ENCODE data around the gene ARL5A.

The ARL5A gene

GRCh38 chr2:151840216-151841046 is 12.2 kb upstream of the ARL5A start:
- no peak for DNase-seq

DNA sequence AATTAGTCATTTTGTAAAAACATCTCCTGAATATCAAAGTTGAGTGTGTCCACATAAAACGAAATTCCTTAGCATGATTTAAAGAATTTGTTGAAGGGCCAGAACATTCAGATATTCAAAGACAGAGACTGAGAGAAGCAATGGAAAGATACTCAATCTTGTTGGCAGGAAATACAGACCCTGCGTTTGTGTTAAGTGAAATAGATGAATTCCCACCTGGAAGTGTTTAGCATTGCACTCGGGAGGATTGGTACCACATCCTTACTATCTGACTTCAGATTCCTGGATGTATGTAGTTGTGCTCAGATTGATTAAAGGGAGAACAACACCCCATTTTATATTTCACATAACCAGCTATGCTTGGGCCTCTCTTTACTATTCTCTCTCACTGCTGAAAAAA is 9.7 kb upstream of the ARL5A start:
- DNase-seq: no peak

DNA sequence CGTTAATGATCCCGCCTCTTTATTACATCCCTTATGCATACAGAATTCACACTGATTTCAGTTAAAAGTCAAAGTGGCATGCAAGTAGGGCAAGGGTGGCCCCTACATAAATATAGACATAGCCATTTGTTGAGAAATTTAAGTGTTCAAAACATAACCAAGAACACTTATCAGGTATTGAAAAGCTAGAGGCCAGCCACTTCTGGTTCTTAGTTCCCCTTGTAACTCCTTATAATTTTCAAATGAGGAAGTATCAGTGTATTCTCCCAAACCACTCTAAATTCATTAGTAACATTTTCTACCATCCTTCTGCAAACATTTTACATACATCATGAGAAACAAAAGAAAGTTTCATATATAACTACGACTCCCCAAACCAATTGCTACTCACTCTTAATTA is 5.8 kb upstream of the ARL5A start:
- no peak for DNase-seq

GRCh38 chr2:151830961-151831360 is 2.7 kb upstream of the ARL5A start:
- no peak for DNase-seq

- DNase-seq: no peak
Observed at GRCh38 chr2:151828890-151829324, 686 bp upstream of the ARL5A start.

- DNase-seq: peak in 1 of 2 donors; percentile 12
Observed at GRCh38 chr2:151827564-151828142, 568 bp downstream of the ARL5A start.

DNA sequence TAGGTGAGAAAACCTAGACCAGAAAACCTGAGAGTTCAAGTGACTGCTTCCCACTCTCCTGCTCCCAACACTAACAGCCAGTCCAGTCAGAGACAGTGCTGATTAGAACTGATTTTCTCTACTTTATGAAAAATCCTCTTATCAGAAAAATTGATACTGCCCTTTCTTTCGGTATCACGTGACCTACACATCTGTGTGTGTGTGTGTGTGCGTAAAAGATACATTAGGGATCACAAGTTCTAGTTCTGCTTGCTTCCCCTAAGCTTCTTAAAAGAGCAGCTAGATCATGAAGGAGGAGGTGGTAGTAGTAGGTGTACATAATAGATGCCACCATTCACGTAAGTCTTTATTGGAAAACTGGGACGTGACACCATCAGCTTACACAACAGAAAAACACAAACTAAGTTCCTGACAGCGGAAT is 1.5 kb downstream of the ARL5A start:
- no peak for DNase-seq

DNA sequence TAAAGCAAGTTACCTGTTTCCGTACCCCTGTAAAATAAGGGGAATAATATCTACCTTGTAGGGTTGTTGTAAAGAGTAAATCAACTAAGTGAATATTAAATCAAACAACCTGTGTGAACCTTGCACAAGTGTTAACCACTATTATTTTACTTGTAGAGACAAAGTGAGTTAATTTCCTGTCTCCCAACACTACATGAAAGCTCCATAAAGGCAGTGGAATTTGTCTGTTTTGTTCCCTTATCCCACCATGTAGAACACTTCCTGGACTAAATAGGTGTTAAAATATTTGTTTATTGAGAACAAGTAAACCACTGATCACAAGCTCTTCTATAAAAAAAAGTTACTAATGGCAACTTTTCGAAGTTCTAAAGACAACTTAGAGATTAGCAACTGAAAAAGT is 3.3 kb downstream of the ARL5A start:
- DNase-seq: no peak

DNA sequence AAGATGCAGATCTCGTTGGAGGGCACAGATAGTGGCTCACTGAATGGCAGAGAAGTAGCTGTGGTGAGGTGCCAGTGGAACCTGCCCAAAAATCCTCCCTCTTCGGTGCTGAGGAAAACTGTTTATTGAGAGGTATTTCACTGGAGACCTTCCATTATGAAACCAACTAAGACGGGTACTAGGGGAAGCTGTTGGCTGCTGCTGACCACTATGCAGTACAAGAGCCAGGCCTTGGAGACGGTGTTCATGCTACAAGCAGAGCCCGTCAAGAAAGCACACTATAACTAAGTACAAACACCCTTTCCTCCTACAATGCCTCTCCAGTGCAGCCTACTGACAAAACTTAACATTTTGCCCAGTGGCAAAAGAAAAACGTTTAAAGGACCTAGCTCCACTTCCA is 4.6 kb downstream of the ARL5A start:
- no peak for DNase-seq

GRCh38 chr2:151819920-151820319 is 8.3 kb downstream of the ARL5A start:
- DNase-seq: no peak

- DNase-seq: no peak
Observed at GRCh38 chr2:151817929-151818328, 10.3 kb downstream of the ARL5A start.

GRCh38 chr2:151816843-151817242 is 11.4 kb downstream of the ARL5A start:
- DNase-seq: no peak

DNA sequence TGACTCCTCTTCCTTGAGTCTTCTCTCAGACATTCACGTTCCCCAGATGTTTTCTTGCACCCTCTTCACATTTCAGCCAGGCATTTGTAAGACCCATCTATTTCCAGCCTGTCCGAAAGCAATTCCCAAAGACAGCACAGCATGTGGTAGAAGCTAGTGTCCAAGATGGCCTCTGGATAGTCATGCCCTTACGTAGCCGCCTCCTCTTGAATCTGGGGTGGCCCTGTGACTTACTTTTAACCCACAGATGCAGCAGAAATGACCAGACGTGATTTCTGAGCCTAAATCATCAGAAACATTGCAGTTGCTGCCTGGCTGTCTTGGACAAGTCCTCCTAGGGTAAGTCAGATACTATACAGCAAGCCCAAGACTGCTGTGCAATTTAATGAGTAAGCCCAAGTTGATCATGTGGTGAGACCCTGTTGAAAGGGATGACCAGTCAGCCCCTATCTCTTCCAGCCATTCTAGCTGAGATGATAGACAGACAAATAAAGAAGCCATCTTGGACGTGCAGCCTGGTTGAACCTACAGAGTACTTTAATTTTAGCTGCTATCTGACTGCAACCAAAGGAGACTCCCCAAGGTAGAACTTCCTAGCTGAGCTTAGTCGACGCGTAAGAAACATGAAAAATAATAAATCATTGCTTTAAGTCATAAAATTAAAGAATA is 12.3 kb downstream of the ARL5A start:
- DNase-seq: no peak

DNA sequence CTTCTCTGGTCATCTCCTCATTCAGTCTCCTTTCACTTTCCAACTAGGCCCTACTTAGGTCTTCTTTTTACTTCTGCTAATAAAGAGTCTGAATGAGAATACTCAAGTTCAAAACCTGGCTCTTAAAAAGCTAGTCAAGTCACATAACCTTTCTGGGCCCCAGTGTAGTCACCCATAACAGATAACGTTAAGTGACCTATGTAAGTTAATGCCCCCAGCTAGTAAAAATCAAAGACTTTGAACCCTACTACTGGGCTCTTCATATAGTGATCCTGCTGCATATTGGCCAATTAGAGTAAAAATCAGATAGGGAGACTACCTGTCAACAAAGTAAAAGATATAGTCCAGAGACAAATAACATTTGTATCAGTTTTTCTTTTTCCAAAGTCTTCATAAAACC is 17.7 kb downstream of the ARL5A start:
- no peak for DNase-seq

DNA sequence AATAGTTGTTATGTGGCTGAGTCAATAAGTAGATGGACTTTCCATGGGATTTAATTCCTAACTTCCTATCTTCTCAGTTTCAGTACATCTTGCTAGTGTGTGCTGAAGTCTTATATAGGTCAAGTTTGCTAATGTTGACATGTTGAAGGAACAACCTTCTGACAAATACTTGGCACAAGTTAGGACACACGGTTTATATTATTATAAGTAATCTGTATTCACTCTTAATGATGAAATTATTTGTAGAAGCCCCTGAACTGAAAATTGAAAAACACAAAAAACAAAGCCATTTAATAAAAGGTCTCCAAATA is 19.2 kb downstream of the ARL5A start:
- no peak for DNase-seq

DNA sequence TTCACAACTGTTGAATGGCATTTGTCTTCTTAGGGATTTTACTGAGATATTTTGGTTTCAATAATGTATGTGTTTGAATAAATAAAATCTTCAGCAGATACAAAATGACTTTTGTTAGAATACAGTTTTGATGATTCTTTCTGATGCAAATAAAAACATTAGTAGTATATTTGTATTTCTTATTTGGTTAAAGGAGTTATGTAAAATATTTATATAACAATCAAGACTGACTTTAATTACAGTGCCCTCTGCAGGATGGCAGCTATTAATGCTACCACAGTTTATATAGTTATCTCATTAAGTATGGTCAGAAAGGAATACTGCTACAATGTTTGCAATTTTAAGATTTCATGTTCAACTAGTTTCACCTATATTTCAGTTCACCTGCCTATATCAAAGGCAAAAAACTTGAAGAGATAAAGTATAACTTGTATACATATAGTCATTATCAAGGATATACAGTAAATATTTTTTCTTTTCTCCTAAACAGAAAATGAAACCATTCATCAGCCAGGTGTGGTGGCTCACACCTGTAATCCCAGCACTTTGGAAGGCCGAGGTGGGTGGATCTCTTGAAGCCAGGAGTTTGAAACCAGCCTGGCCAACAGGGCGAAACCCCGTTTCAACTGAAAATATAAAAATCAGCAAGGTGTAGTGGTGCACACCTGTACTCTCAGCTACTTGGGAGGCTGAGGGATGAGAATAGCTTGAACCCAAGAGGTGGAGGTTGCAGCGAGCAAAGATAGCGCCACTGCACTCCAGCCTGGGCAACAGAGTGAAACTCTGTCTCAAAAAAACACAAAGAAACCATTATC is 19.8 kb downstream of the ARL5A start:
- no peak for DNase-seq

DNA sequence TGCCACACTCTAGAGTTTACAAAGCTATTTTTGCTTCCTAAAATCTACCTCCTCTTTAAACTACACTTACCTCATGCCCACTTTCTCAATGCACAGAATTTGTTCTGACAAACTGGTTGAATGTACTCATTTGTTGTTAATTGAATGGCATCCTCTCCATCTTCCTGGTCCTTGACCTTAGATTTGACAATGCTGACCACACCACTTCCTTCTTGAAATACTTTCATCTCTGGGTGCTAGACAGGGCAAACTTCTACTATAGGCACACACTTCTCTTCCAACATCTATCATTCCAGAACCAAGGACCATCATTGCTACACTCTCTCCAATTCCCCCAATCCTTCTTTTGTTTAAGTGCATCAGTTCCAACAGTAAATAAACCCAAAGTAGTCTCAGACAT is 22.3 kb downstream of the ARL5A start:
- no peak for DNase-seq

DNA sequence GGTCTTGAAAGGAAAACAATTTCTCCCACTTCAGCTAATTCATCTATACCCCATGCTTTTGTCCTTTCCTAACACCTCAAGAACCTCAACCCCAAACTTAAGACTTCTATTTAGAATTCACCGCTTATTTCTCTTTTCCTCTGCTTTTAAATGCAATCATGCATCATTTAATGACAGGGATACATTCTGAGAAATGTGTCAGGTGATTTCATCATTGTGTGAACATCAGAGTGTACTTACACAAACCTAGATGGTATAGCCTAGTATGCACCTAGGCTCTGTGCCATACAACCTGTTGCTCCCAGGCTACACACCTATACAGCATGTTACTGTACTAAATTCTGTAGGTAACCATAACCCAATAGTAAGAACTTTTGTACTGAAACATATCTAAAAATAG is 22.9 kb downstream of the ARL5A start:
- no peak for DNase-seq

DNA sequence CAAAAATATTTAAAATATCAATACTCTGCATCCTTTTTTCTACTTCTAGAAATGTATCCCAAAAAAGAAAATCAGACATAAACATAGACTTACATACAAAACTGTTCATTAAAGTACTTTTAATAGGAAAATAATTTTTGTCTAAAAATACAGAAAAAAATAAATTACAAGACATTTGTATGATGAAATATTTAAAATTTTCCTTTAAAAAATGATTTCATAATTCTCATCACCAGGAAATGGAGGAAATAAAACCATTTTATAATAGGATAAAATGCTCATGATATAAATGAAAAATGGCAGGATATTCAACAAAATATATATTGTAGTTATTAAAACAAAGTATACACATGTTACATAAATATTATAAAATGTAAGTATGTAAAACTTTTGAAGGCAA is 24.4 kb downstream of the ARL5A start:
- no peak for DNase-seq

- no peak for DNase-seq
Observed at GRCh38 chr2:151802315-151802714, 25.9 kb downstream of the ARL5A start.

DNA sequence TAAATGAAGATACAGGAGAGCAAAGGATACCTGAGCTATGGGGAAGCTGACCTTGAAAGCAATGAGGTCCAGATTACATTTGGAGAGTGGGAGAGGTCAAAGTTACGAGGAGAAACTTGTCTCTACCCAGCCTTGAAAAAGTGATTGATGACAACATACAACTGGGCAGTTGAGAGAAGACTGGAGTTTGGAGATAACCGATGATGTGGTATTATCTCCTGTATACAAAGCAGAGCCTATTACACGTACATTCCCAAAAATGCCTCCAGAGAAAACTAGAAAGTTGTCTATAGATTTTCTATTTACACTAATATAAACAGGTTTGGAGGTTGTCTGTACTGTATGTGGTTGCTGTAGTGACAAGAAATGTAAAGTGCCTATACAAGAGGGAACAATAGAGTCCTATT is 28.3 kb downstream of the ARL5A start:
- DNase-seq: no peak

DNA sequence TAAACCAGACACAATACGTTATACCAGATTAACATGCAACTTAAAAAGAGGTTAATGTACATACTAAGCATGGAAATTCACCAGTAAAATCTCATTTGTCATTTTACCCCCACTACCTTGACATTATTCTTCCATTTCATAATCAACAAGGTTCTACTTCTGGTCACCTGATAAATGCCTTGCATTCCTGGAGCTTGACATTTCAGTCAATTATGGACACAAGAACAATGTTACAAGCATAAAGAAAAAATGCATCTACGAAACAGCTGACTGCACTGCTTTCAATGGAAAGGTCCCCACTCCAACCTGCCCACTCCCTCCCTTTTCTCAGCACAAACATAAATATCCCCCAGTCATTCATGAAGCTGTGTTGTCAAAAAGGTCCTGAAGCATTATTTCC is 31.4 kb downstream of the ARL5A start:
- DNase-seq: no peak

GRCh38 chr2:151795646-151796240 is 32.5 kb downstream of the ARL5A start:
- DNase-seq: no peak

Measured in stimulated activated CD4-positive, alpha-beta T cell treated with anti-CD3 and anti-CD28 coated beads, Interleukin-2, amount 100 ng/mL, for 48 hours (primary cell).